Astrocyte (in vitro differentiated cells and primary cell): ENCODE data around the gene SPATA13. TPM values are rescaled to one million over a fixed set of nuclear protein-coding genes. Genes with fewer than 3 reads are reported as not detected.

ENCODE experiments used
- DNase-seq: peaks from one replicate; pipeline ENCODE4 v3.0.0-alpha.2; 2010; ENCODE audit warnings: low read depth
- FAIRE-seq: peaks from 2 replicates; lab custom pipeline; 2011; peaks lifted over from hg19 to GRCh38; lab: Jason Lieb, UNC
- H2AFZ ChIP-seq: 2 replicates; pipeline ENCODE4 v1.6.0; 2012; ENCODE audit warnings: low read depth, low read length, inconsistent platforms
- H3K27ac ChIP-seq: 2 replicates; pipeline ENCODE4 v1.5.1; 2011; ENCODE audit warnings: low read depth, low read length, inconsistent platforms
- H3K27me3 ChIP-seq: 2 replicates; pipeline ENCODE4 v1.6.0; 2011; ENCODE audit warnings: low read length, inconsistent platforms; ENCODE audit not compliant: insufficient read depth
- H3K36me3 ChIP-seq: 2 replicates; pipeline ENCODE4 v1.5.1; 2011; ENCODE audit warnings: low read length, inconsistent platforms; ENCODE audit not compliant: insufficient read depth
- H3K4me1 ChIP-seq: 2 replicates; pipeline ENCODE4 v1.5.1; 2011; ENCODE audit warnings: low read length, inconsistent platforms; ENCODE audit not compliant: insufficient read depth
- H3K4me2 ChIP-seq: 2 replicates; pipeline ENCODE4 v1.6.0; 2012; ENCODE audit warnings: low read length, inconsistent platforms
- H3K4me3 ChIP-seq: 2 replicates; pipeline ENCODE4 v1.5.1; 2011; ENCODE audit warnings: low read depth, mild to moderate bottlenecking, low read length, inconsistent platforms; ENCODE audit not compliant: insufficient read depth
- H3K79me2 ChIP-seq: 2 replicates; pipeline ENCODE4 v1.6.0; 2012; ENCODE audit warnings: mild to moderate bottlenecking, low read length, inconsistent platforms; ENCODE audit not compliant: insufficient read depth
- H3K9ac ChIP-seq: 2 replicates; pipeline ENCODE4 v1.6.0; 2012; ENCODE audit warnings: mild to moderate bottlenecking, low read length, inconsistent platforms
- H3K9me3 ChIP-seq: 2 replicates; pipeline ENCODE4 v1.5.1; 2012; ENCODE audit warnings: low read depth, mild to moderate bottlenecking, low read length, inconsistent platforms; ENCODE audit not compliant: insufficient read depth
- H4K20me1 ChIP-seq: 2 replicates; pipeline ENCODE4 v1.6.0; 2012; ENCODE audit warnings: low read length, inconsistent platforms; ENCODE audit not compliant: insufficient read depth
- H3K27ac Mint-ChIP-seq: one replicate; pipeline ENCODE4 v1.8.0; 2021; ENCODE audit warnings: mild to moderate bottlenecking, mixed read lengths; ENCODE audit not compliant: unreplicated experiment
- H3K27me3 Mint-ChIP-seq: one replicate; pipeline ENCODE4 v1.8.0; 2021; ENCODE audit warnings: low read depth, mixed read lengths; ENCODE audit not compliant: unreplicated experiment
- H3K36me3 Mint-ChIP-seq: one replicate; pipeline ENCODE4 v1.8.0; 2021; ENCODE audit warnings: low read depth, mixed read lengths; ENCODE audit not compliant: unreplicated experiment
- H3K4me1 Mint-ChIP-seq: one replicate; pipeline ENCODE4 v1.8.0; 2021; ENCODE audit warnings: low read depth, mixed read lengths; ENCODE audit not compliant: unreplicated experiment
- H3K4me3 Mint-ChIP-seq: one replicate; pipeline ENCODE4 v1.8.0; 2021; ENCODE audit warnings: mild to moderate bottlenecking, moderate library complexity, mixed read lengths; ENCODE audit not compliant: unreplicated experiment
- H3K9me3 Mint-ChIP-seq: one replicate; pipeline ENCODE4 v1.8.0; 2021; ENCODE audit warnings: mild to moderate bottlenecking, mixed read lengths; ENCODE audit not compliant: unreplicated experiment
- CTCF ChIP-seq: IDR thresholded peaks from 2 replicates; pipeline ENCODE4 v1.5.1; 2011; ENCODE audit warnings: low read depth, mild to moderate bottlenecking, inconsistent platforms, low read length, moderate library complexity; ENCODE audit not compliant: insufficient read depth
- EZH2 ChIP-seq: IDR thresholded peaks from 2 replicates; pipeline ENCODE4 v1.6.1; 2012; ENCODE audit warnings: mild to moderate bottlenecking, low read length, inconsistent platforms; ENCODE audit not compliant: insufficient read depth
- total RNA-seq: library from RNA; stranded (reverse); gene quantifications from 2 replicates; pipeline ENCODE4 v1.2.1, GENCODE V29; 2021

SPATA13 gene
- total RNA-seq, 1 donor from 2014 or later: 6.2 TPM

GRCh38 chr13:24147570-24147963 is 13.0 kb upstream of the SPATA13 start:
- no peak for FAIRE-seq
- Mint-ChIP-seq H3K36me3 (peaks cover 3% of the 10 kb centered on the region), H3K4me1 (peaks cover 24% of the 10 kb centered on the region), H3K4me3 (no peak overlapping the region), H3K9me3 (peaks cover 3% of the 10 kb centered on the region), H3K27me3 (peaks cover under 1% of the 10 kb centered on the region), H3K27ac (peak overlapping the region; percentile 21)
- Histone ChIP-seq H3K27ac (no peak overlapping the region), H2AFZ (no peak overlapping the region), H3K27me3 (peaks cover 4% of the 10 kb centered on the region), H3K4me3 (no peak overlapping the region), H3K4me1 (peaks cover 20% of the 10 kb centered on the region), H3K4me2 (no peak overlapping the region), H3K79me2 (no peaks in the 10 kb centered on the region), H3K36me3 (no peaks in the 10 kb centered on the region), H4K20me1 (no peaks in the 10 kb centered on the region), H3K9me3 (no peaks in the 10 kb centered on the region), H3K9ac (no peak overlapping the region)
- DNase-seq: no peak
- TF ChIP-seq EZH2 (no peak), CTCF (no peak)

GRCh38 chr13:24148414-24149235 is 11.9 kb upstream of the SPATA13 start:
- no peak for TF ChIP-seq CTCF
- TF ChIP-seq EZH2: no peak
- Histone ChIP-seq H3K4me3 (peak overlapping the region; percentile 18), H3K79me2 (no peaks in the 10 kb centered on the region), H2AFZ (peak overlapping the region; percentile 53), H3K36me3 (no peaks in the 10 kb centered on the region), H4K20me1 (no peaks in the 10 kb centered on the region), H3K27ac (peak overlapping the region; percentile 79), H3K4me2 (peak overlapping the region; percentile 72), H3K9me3 (no peaks in the 10 kb centered on the region), H3K4me1 (peaks cover 20% of the 10 kb centered on the region), H3K9ac (peak overlapping the region; percentile 69), H3K27me3 (peaks cover 4% of the 10 kb centered on the region)
- H3K9me3 Mint-ChIP-seq: peaks cover under 1% of the 10 kb centered on the region
- H3K4me1 Mint-ChIP-seq: peaks cover 24% of the 10 kb centered on the region
- peak overlapping the region; percentile 64 for H3K4me3 Mint-ChIP-seq
- peak overlapping the region; percentile 97 for H3K27ac Mint-ChIP-seq
- DNase-seq: peak; percentile 98
- peak; percentile 94 for FAIRE-seq
- peaks cover 2% of the 10 kb centered on the region for H3K27me3 Mint-ChIP-seq
- peaks cover 3% of the 10 kb centered on the region for H3K36me3 Mint-ChIP-seq
